GM23338 (cell line): Measurements from ENCODE around the gene NPHS1. TPM values are rescaled to one million over a fixed set of nuclear protein-coding genes. Genes with fewer than 3 reads are reported as not detected.

Source experiments
- ATAC-seq: fragments of 200-7000 bp; cut with Tn5 transposase; 3 replicates; pipeline ENCODE4 v1.9.1; 2020
- DNase-seq: peaks from one replicate; pipeline ENCODE4 v3.0.0-alpha.2; 2015; ENCODE audit warnings: low spot score
- H2AFZ ChIP-seq: fragments of 200-600 bp; sonication (generic); 2 replicates; pipeline ENCODE4 v1.8.0; 2016; ENCODE audit warnings: antibody characterized with exemption, mild to moderate bottlenecking, moderate library complexity
- H3F3A ChIP-seq: fragments of 200-600 bp; sonication (generic); replicated peaks from 2 replicates; pipeline ENCODE4 v1.8.0; 2017; ENCODE audit warnings: antibody characterized with exemption, mixed run types, low read depth
- H3K27ac ChIP-seq: fragments of 200-600 bp; sonication (generic); 2 replicates; pipeline ENCODE4 v1.6.1; 2016; ENCODE audit warnings: low read depth
- H3K27me3 ChIP-seq: fragments of 200-600 bp; sonication (generic); 2 replicates; pipeline ENCODE4 v1.8.0; 2016; ENCODE audit warnings: mild to moderate bottlenecking, mixed run types, moderate library complexity; ENCODE audit not compliant: insufficient read depth
- H3K36me3 ChIP-seq: fragments of 200-600 bp; sonication (generic); 2 replicates; pipeline ENCODE4 v1.8.0; 2016; ENCODE audit warnings: mild to moderate bottlenecking; ENCODE audit not compliant: insufficient read depth
- H3K4me1 ChIP-seq: fragments of 200-600 bp; sonication (generic); 2 replicates; pipeline ENCODE4 v1.8.0; 2016; ENCODE audit warnings: mild to moderate bottlenecking, moderate library complexity; ENCODE audit not compliant: insufficient read depth
- H3K4me2 ChIP-seq: fragments of 200-600 bp; sonication (generic); 2 replicates; pipeline ENCODE4 v1.7.1; 2017; ENCODE audit warnings: mixed run types
- H3K4me3 ChIP-seq: fragments of 200-600 bp; sonication (generic); 2 replicates; pipeline ENCODE4 v1.6.1; 2016; ENCODE audit warnings: mixed run types
- H3K79me2 ChIP-seq: fragments of 200-600 bp; sonication (generic); replicated peaks from 2 replicates; pipeline ENCODE4 v1.8.0; 2017; ENCODE audit warnings: mild to moderate bottlenecking; ENCODE audit not compliant: insufficient read depth
- H3K9me2 ChIP-seq: fragments of 200-600 bp; sonication (generic); 2 replicates; pipeline ENCODE4 v1.8.0; 2017; ENCODE audit not compliant: insufficient read depth
- H4K20me1 ChIP-seq: fragments of 200-600 bp; sonication (generic); replicated peaks from 2 replicates; pipeline ENCODE4 v1.8.0; 2017; ENCODE audit warnings: mild to moderate bottlenecking; ENCODE audit not compliant: insufficient read depth
- H3K27ac Mint-ChIP-seq: 2 replicates; pipeline ENCODE4 v1.8.0; 2020; ENCODE audit warnings: inconsistent platforms, mild to moderate bottlenecking, moderate library complexity, mixed read lengths
- H3K27me3 Mint-ChIP-seq: 3 replicates; pipeline ENCODE4 v1.8.0; 2022; ENCODE audit warnings: low read depth, mild to moderate bottlenecking, moderate library complexity, mixed read lengths, inconsistent platforms; ENCODE audit not compliant: insufficient read depth, poor library complexity
- H3K36me3 Mint-ChIP-seq: 3 replicates; pipeline ENCODE4 v1.8.0; 2021; ENCODE audit warnings: low read depth, mild to moderate bottlenecking, inconsistent platforms, moderate library complexity, mixed read lengths
- H3K4me1 Mint-ChIP-seq: 3 replicates; pipeline ENCODE4 v1.8.0; 2020; ENCODE audit warnings: mild to moderate bottlenecking, inconsistent platforms, mixed read lengths
- H3K4me3 Mint-ChIP-seq: 3 replicates; pipeline ENCODE4 v1.8.0; 2021; ENCODE audit warnings: moderate library complexity, mild to moderate bottlenecking, inconsistent platforms, mixed read lengths
- H3K9me3 Mint-ChIP-seq: 3 replicates; pipeline ENCODE4 v1.8.0; 2020; ENCODE audit warnings: moderate library complexity, mild to moderate bottlenecking, inconsistent platforms, mixed read lengths
- CREB1 ChIP-seq: fragments of 250-450 bp; sonication (Bioruptor Pico); IDR thresholded peaks from 2 replicates; pipeline ENCODE4 v1.5.0; 2020; ENCODE audit warnings: low read depth, mild to moderate bottlenecking, moderate library complexity
- EZH2 ChIP-seq: fragments of 200-600 bp; sonication (generic); IDR thresholded peaks from one replicate; pipeline ENCODE4 v1.8.0; 2017; ENCODE audit warnings: antibody characterized with exemption, mild to moderate bottlenecking, low read depth; ENCODE audit not compliant: unreplicated experiment
- EZH2phosphoT487 ChIP-seq: fragments of 200-600 bp; sonication (generic); IDR thresholded peaks from one replicate; pipeline ENCODE4 v1.8.1; 2018; ENCODE audit warnings: antibody characterized with exemption; ENCODE audit not compliant: unreplicated experiment
- JUNB ChIP-seq: IDR thresholded peaks from one replicate; pipeline ENCODE4 v1.6.1; 2016; ENCODE audit warnings: antibody characterized with exemption; ENCODE audit not compliant: unreplicated experiment
- NANOG ChIP-seq: IDR thresholded peaks from 2 replicates; pipeline ENCODE4 v1.6.1; 2016; ENCODE audit warnings: antibody characterized with exemption, borderline replicate concordance
- POLR2AphosphoS5 ChIP-seq: IDR thresholded peaks from 2 replicates; pipeline ENCODE4 v1.6.1; 2016; ENCODE audit warnings: antibody characterized with exemption, low read depth
- STAT1 ChIP-seq: IDR thresholded peaks from one replicate; pipeline ENCODE4 v1.6.1; 2016; ENCODE audit warnings: antibody characterized with exemption; ENCODE audit not compliant: unreplicated experiment
- ZNF114 ChIP-seq: fragments of 250-450 bp; sonication (Bioruptor Pico); IDR thresholded peaks from 2 replicates; pipeline ENCODE4 v1.5.0; 2020; ENCODE audit warnings: mild to moderate bottlenecking, moderate library complexity
- ZNF331 ChIP-seq: fragments of 250-450 bp; sonication (Bioruptor Pico); IDR thresholded peaks from 2 replicates; pipeline ENCODE4 v1.5.0; 2020; ENCODE audit warnings: low read depth, mild to moderate bottlenecking, moderate library complexity
- polyA plus RNA-seq: library from polyadenylated mRNA; unstranded; fragments of >200 nt; fragmentation: Nextera tagmentation; extraction: Ambion mirVana; gene quantifications from 2 replicates; pipeline ENCODE4 v1.2.1, GENCODE V29; 2016
- total RNA-seq: library from RNA; depleted of rRNA; stranded (reverse); fragments of >200 nt; shearing (Covaris generic); gene quantifications from 2 replicates; pipeline ENCODE4 v1.2.3, GENCODE V29; 2014
- TF ChIP-seq, protein P1 (sequence below): fragments of 250-450 bp; sonication (Bioruptor Pico); IDR thresholded peaks from 2 replicates; pipeline ENCODE4 v1.5.0; 2020; ENCODE audit warnings: mild to moderate bottlenecking, moderate library complexity
- TF ChIP-seq, protein P2 (sequence below): IDR thresholded peaks from one replicate; pipeline ENCODE4 v1.6.1; 2018; ENCODE audit warnings: antibody characterized with exemption; ENCODE audit not compliant: unreplicated experiment
- TF ChIP-seq, protein P3 (sequence below): IDR thresholded peaks from 2 replicates; pipeline ENCODE4 v1.6.1; 2016; ENCODE audit warnings: antibody characterized with exemption

NPHS1 gene
- total and polyA plus RNA-seq, 2 experiments from 2014 or later: 1.0 to 1.3 TPM

DNA sequence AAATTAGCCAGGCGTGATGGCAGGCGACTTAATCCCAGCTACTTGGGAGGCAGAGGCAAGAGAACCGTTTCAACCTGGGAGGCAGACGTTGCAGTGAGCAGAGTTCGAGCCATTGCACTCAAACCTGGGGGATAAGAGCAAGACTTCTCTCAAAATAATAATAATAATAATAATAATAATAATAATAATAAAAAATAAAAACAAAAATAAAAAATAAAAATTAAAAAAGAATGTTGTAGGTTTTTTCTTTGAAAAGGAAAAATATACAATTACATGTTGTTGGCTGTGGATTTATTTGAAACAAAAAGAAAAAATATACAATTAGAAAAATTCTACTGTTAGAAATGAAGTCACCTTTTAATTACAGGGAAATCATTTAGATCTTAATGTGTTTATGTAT is 28.2 kb downstream of the NPHS1 start:
- no peaks in the 10 kb centered on the region for H3K79me2 ChIP-seq
- H3K27me3 ChIP-seq: no peaks in the 10 kb centered on the region
- Mint-ChIP-seq H3K4me1 (peaks cover 4% of the 10 kb centered on the region; the same call in 2 of the 3 replicates), H3K27me3 (peaks cover 8% of the 10 kb centered on the region), H3K4me3 (no peak overlapping the region), H3K36me3 (no peaks in the 10 kb centered on the region), H3K27ac (no peak overlapping the region), H3K9me3 (no peaks in the 10 kb centered on the region)
- H3F3A ChIP-seq: 0 out of 2 replicates have a peak, but pooled peaks cover 6% of the 10 kb centered on the region
- H3K9me2 ChIP-seq: no peaks in the 10 kb centered on the region
- TF ChIP-seq ZNF114 (CRISPR knock-in tag) (no peak), EZH2 (no peak), JUNB (no peak), NANOG (no peak), EZH2phosphoT487 (no peak), CREB1 (CRISPR knock-in tag) (no peak), STAT1 (no peak), POLR2AphosphoS5 (no peak), ZNF331 (no peak)
- TF ChIP-seq, protein P1, sequence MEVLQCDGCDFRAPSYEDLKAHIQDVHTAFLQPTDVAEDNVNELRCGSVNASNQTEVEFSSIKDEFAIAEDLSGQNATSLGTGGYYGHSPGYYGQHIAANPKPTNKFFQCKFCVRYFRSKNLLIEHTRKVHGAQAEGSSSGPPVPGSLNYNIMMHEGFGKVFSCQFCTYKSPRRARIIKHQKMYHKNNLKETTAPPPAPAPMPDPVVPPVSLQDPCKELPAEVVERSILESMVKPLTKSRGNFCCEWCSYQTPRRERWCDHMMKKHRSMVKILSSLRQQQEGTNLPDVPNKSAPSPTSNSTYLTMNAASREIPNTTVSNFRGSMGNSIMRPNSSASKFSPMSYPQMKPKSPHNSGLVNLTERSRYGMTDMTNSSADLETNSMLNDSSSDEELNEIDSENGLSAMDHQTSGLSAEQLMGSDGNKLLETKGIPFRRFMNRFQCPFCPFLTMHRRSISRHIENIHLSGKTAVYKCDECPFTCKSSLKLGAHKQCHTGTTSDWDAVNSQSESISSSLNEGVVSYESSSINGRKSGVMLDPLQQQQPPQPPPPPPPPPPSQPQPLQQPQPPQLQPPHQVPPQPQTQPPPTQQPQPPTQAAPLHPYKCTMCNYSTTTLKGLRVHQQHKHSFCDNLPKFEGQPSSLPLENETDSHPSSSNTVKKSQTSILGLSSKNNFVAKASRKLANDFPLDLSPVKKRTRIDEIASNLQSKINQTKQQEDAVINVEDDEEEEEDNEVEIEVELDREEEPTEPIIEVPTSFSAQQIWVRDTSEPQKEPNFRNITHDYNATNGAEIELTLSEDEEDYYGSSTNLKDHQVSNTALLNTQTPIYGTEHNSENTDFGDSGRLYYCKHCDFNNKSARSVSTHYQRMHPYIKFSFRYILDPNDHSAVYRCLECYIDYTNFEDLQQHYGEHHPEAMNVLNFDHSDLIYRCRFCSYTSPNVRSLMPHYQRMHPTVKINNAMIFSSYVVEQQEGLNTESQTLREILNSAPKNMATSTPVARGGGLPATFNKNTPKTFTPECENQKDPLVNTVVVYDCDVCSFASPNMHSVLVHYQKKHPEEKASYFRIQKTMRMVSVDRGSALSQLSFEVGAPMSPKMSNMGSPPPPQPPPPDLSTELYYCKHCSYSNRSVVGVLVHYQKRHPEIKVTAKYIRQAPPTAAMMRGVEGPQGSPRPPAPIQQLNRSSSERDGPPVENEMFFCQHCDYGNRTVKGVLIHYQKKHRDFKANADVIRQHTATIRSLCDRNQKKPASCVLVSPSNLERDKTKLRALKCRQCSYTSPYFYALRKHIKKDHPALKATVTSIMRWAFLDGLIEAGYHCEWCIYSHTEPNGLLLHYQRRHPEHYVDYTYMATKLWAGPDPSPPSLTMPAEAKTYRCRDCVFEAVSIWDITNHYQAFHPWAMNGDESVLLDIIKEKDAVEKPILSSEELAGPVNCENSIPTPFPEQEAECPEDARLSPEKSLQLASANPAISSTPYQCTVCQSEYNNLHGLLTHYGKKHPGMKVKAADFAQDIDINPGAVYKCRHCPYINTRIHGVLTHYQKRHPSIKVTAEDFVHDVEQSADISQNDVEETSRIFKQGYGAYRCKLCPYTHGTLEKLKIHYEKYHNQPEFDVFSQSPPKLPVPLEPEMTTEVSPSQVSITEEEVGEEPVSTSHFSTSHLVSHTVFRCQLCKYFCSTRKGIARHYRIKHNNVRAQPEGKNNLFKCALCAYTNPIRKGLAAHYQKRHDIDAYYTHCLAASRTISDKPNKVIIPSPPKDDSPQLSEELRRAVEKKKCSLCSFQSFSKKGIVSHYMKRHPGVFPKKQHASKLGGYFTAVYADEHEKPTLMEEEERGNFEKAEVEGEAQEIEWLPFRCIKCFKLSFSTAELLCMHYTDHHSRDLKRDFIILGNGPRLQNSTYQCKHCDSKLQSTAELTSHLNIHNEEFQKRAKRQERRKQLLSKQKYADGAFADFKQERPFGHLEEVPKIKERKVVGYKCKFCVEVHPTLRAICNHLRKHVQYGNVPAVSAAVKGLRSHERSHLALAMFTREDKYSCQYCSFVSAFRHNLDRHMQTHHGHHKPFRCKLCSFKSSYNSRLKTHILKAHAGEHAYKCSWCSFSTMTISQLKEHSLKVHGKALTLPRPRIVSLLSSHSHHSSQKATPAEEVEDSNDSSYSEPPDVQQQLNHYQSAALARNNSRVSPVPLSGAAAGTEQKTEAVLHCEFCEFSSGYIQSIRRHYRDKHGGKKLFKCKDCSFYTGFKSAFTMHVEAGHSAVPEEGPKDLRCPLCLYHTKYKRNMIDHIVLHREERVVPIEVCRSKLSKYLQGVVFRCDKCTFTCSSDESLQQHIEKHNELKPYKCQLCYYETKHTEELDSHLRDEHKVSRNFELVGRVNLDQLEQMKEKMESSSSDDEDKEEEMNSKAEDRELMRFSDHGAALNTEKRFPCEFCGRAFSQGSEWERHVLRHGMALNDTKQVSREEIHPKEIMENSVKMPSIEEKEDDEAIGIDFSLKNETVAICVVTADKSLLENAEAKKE (CRISPR knock-in tag): no peak
- TF ChIP-seq, protein P2, sequence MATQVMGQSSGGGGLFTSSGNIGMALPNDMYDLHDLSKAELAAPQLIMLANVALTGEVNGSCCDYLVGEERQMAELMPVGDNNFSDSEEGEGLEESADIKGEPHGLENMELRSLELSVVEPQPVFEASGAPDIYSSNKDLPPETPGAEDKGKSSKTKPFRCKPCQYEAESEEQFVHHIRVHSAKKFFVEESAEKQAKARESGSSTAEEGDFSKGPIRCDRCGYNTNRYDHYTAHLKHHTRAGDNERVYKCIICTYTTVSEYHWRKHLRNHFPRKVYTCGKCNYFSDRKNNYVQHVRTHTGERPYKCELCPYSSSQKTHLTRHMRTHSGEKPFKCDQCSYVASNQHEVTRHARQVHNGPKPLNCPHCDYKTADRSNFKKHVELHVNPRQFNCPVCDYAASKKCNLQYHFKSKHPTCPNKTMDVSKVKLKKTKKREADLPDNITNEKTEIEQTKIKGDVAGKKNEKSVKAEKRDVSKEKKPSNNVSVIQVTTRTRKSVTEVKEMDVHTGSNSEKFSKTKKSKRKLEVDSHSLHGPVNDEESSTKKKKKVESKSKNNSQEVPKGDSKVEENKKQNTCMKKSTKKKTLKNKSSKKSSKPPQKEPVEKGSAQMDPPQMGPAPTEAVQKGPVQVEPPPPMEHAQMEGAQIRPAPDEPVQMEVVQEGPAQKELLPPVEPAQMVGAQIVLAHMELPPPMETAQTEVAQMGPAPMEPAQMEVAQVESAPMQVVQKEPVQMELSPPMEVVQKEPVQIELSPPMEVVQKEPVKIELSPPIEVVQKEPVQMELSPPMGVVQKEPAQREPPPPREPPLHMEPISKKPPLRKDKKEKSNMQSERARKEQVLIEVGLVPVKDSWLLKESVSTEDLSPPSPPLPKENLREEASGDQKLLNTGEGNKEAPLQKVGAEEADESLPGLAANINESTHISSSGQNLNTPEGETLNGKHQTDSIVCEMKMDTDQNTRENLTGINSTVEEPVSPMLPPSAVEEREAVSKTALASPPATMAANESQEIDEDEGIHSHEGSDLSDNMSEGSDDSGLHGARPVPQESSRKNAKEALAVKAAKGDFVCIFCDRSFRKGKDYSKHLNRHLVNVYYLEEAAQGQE: no peak
- TF ChIP-seq, protein P3, sequence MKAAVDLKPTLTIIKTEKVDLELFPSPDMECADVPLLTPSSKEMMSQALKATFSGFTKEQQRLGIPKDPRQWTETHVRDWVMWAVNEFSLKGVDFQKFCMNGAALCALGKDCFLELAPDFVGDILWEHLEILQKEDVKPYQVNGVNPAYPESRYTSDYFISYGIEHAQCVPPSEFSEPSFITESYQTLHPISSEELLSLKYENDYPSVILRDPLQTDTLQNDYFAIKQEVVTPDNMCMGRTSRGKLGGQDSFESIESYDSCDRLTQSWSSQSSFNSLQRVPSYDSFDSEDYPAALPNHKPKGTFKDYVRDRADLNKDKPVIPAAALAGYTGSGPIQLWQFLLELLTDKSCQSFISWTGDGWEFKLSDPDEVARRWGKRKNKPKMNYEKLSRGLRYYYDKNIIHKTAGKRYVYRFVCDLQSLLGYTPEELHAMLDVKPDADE: no peak
- ATAC-seq: no peak
- no peaks in the 10 kb centered on the region for H3K36me3 ChIP-seq
- no peak overlapping the region for H2AFZ ChIP-seq
- DNase-seq: no peak
- H3K27ac ChIP-seq: no peak overlapping the region
- H3K4me2 ChIP-seq: no peak overlapping the region
- H4K20me1 ChIP-seq: no peaks in the 10 kb centered on the region; the same call in 1 of the 2 replicates
- H3K4me3 ChIP-seq: no peak overlapping the region
- no peaks in the 10 kb centered on the region for H3K4me1 ChIP-seq
